Astrocyte of the cerebellum (primary cell): ENCODE data around the gene ST6GALNAC5.

ENCODE experiments used
- DNase-seq: peaks from one replicate; pipeline ENCODE4 v3.0.0-alpha.2; 2011; ENCODE audit warnings: low read depth
- H3K4me3 ChIP-seq: 2 replicates; pipeline ENCODE4 v1.5.1; 2011; ENCODE audit warnings: mild to moderate bottlenecking, low read depth, low read length, moderate library complexity
- CTCF ChIP-seq: IDR thresholded peaks from 2 replicates; pipeline ENCODE4 v1.5.1; 2012; ENCODE audit warnings: low read length, low read depth, moderate library complexity, mild to moderate bottlenecking; ENCODE audit errors: missing control alignments
- in situ Hi-C: cut with HindIII; loops from 2 replicates; pipeline ENCODE4 v1.10.0; 2017; ENCODE audit warnings: low sequenced_read_pairs

The ST6GALNAC5 gene

DNA sequence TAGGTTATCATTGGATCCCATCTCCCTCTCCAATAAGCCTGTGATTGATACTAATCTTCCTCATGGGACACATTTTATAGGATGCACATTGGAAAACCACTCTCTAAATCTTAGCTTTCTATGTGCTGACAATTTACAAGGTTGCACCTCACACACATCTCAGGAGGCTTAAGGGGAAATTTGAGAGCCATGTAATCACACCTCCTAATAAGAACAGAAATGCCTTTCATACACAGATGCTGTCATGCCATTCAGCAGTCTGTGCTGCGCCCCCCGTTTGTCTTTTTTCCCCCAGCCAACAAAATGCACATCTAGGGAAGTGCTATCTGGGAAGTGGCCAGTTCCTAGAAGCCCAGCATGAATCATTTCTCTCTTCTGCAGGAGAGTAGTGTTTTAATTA lies 154.5 kb downstream of the ST6GALNAC5 start:
- TF ChIP-seq CTCF = no peak
- no peak overlapping the region for H3K4me3 ChIP-seq
- no peak for DNase-seq
- in situ Hi-C loops = no loop called here

GRCh38 chr1:77024500-77024899 lies 157.2 kb downstream of the ST6GALNAC5 start:
- DNase-seq = no peak
- no peak for TF ChIP-seq CTCF
- H3K4me3 ChIP-seq = no peak overlapping the region
- in situ Hi-C loops = no loop called here

- DNase-seq = no peak
- TF ChIP-seq CTCF = no peak
- H3K4me3 ChIP-seq = no peak overlapping the region
- in situ Hi-C loops = no loop called here
Observed at GRCh38 chr1:77025599-77025998, 158.3 kb downstream of the ST6GALNAC5 start.

- DNase-seq = no peak
- TF ChIP-seq CTCF = no peak
- H3K4me3 ChIP-seq = no peak overlapping the region
- in situ Hi-C loops = no loop called here
Observed at GRCh38 chr1:77026135-77026534, 158.9 kb downstream of the ST6GALNAC5 start.

GRCh38 chr1:77026640-77027039 lies 159.4 kb downstream of the ST6GALNAC5 start:
- in situ Hi-C loops = no loop called here
- TF ChIP-seq CTCF = no peak
- DNase-seq = no peak
- H3K4me3 ChIP-seq = no peak overlapping the region

- no peak for TF ChIP-seq CTCF
- no peak overlapping the region for H3K4me3 ChIP-seq
- in situ Hi-C loops = no loop called here
- no peak for DNase-seq
Observed at GRCh38 chr1:77027847-77028246, 160.6 kb downstream of the ST6GALNAC5 start.
